ENCODE measurements around the gene SYT6.
A peak's percentile ranks its signal among the peaks of the same experiment; 100 is the strongest.

The SYT6 gene, protein sequence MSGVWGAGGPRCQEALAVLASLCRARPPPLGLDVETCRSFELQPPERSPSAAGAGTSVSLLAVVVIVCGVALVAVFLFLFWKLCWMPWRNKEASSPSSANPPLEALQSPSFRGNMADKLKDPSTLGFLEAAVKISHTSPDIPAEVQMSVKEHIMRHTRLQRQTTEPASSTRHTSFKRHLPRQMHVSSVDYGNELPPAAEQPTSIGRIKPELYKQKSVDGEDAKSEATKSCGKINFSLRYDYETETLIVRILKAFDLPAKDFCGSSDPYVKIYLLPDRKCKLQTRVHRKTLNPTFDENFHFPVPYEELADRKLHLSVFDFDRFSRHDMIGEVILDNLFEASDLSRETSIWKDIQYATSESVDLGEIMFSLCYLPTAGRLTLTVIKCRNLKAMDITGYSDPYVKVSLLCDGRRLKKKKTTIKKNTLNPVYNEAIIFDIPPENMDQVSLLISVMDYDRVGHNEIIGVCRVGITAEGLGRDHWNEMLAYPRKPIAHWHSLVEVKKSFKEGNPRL

GRCh38 chr1:114153261-114154145, at the start of gene SYT6:
Gene SYT6, minus strand, starts transcription at chr1:114153869. Its CDS starts 97 bp downstream, at chr1:114153772.
- Histone ChIP-seq H3K4me1 (ENCODE audit: control insufficient read depth, insufficient read depth, low read length, unreplicated experiment) (no peaks in the 10 kb centered on the region), H2AFZ (ENCODE audit: low read length, unreplicated experiment) (no peak within 1 kb of the TSS), H3K27ac (ENCODE audit: low read depth, low read length) (no peak within 1 kb of the TSS), H3K4me3 (ENCODE audit: low read depth, low read length) (peak within 1 kb of the TSS; percentile 46; the same call in 1 of the 2 replicates), H3K36me3 (ENCODE audit: insufficient read depth, low read length) (no peaks in the 10 kb centered on the region), H3K27me3 (ENCODE audit: insufficient read depth, low read length) (peaks cover 95% of the 10 kb centered on the region), H3K79me2 (ENCODE audit: control insufficient read depth, insufficient read depth, low read length, unreplicated experiment) (no peaks in the 10 kb centered on the region)

DNA sequence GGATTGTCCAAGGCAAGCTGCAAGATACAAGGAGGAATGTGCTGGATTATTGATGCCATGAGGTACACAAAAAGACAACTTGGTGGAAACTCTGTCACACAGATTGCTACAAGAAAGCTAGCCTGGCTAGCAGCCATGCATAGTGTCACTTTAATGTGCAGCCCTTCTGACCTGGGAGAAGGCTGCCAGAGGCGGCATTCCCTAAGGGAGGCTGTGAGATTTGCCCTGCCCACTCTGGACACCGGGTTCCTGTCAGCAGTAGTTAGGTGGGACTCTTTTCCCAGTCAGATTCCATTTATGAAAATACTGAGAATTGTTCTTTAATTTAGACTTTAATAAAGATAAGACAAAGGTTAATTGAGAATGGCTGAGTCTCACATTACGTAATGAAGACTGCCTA, 47.8 kb upstream of the SYT6 start:
- peaks cover 83% of the 10 kb centered on the region for H3K27me3 ChIP-seq (ENCODE audit: insufficient read depth, low read length)
- H3K27ac ChIP-seq (ENCODE audit: low read depth, low read length), result no peak overlapping the region
- no peak overlapping the region for H3K4me3 ChIP-seq (ENCODE audit: low read depth, low read length)
- H3K79me2 ChIP-seq (ENCODE audit: control insufficient read depth, insufficient read depth, low read length, unreplicated experiment), result no peaks in the 10 kb centered on the region
- no peaks in the 10 kb centered on the region for H3K36me3 ChIP-seq (ENCODE audit: insufficient read depth, low read length)
- H3K4me1 ChIP-seq (ENCODE audit: control insufficient read depth, insufficient read depth, low read length, unreplicated experiment), result no peaks in the 10 kb centered on the region
- no peak overlapping the region for H2AFZ ChIP-seq (ENCODE audit: low read length, unreplicated experiment)

DNA sequence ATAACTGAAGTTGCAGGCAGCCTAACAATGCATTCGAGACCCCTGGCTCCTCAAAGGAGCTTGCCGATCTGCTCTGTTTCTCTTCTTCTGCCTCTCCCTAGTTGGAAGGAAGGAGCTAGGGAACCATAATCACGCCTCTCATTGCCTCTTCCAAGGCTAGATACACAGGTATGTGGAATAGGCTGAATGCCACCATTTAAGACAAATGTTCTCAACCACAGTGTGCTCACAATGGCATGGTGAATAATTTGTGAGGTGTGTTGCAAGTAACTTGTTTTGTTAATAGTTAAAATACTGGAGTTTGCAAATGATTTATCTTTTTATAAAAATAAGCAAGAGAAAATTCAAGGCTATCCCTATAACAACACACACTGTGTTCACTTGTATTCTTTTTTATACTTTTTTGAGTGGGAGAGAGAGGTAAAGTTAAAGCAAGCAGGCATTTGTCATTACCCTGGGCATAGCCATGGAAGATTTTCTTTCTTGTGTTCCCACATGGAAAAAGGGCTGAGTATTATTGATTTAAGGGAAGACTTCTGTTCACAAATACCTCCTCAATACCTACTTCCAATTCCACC, 45.4 kb upstream of the SYT6 start:
- Histone ChIP-seq H3K27ac (ENCODE audit: low read depth, low read length) (no peak overlapping the region), H3K4me1 (ENCODE audit: control insufficient read depth, insufficient read depth, low read length, unreplicated experiment) (no peaks in the 10 kb centered on the region), H3K4me3 (ENCODE audit: low read depth, low read length) (no peak overlapping the region), H2AFZ (ENCODE audit: low read length, unreplicated experiment) (no peak overlapping the region), H3K79me2 (ENCODE audit: control insufficient read depth, insufficient read depth, low read length, unreplicated experiment) (no peaks in the 10 kb centered on the region), H3K36me3 (ENCODE audit: insufficient read depth, low read length) (no peaks in the 10 kb centered on the region), H3K27me3 (ENCODE audit: insufficient read depth, low read length) (peaks cover 98% of the 10 kb centered on the region)

DNA sequence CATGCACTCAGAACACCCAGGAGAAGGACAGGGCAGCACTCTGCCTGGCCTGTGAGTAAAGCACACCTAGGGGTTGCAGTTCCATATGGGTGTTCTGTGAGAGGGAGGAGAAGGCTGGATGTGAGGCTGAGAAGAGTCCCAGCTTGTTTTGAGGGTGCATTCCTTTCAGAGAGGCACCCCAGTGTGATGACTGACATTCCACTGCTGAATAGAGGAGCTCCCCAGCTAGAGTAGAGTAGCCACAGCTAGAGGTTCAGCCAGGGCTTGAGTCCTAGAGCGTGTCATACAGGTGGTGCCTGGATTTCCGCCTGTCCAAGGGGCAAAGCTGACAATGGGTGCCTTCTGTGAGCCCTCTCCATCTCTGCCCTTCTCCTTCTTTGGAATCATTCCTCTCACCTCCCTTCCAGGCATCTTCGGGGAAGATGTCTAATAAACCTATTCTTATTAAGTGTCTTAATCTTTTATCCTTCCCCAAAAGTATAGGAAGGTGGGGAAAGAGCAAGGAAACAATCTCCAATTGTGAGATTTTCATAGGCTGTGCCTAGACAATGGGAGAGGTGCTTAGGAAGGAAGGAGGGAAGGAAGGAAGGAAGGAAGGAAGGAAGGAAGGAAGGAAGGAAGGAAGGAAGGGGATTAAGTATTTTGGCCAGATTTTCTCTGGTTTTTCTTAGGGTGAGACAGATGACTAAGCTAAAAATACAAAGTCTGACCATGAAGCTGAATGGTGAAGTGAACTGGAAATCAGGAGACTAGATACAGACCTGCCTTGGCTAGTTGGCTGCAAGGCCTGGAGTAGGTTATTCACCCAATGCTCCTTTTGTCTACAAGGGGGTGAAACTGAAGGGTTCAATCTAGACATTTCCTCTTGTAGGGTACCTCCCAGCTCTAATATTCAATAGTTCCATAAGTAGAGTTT, 43.6 kb upstream of the SYT6 start:
- Histone ChIP-seq H3K36me3 (ENCODE audit: insufficient read depth, low read length) (no peaks in the 10 kb centered on the region), H3K27me3 (ENCODE audit: insufficient read depth, low read length) (peaks cover 98% of the 10 kb centered on the region), H2AFZ (ENCODE audit: low read length, unreplicated experiment) (no peak overlapping the region)

GRCh38 chr1:114195819-114196218, 42.1 kb upstream of the SYT6 start:
- peaks cover 96% of the 10 kb centered on the region for H3K27me3 ChIP-seq (ENCODE audit: insufficient read depth, low read length)
- H3K4me1 ChIP-seq (ENCODE audit: control insufficient read depth, insufficient read depth, low read length, unreplicated experiment), result no peaks in the 10 kb centered on the region
- H3K4me3 ChIP-seq (ENCODE audit: low read depth, low read length), result no peak overlapping the region
- no peak overlapping the region for H3K27ac ChIP-seq (ENCODE audit: low read depth, low read length)
- no peaks in the 10 kb centered on the region for H3K79me2 ChIP-seq (ENCODE audit: control insufficient read depth, insufficient read depth, low read length, unreplicated experiment)
- H2AFZ ChIP-seq (ENCODE audit: low read length, unreplicated experiment), result no peak overlapping the region
- no peaks in the 10 kb centered on the region for H3K36me3 ChIP-seq (ENCODE audit: insufficient read depth, low read length)

More for the DNA sequence above, 43.6 kb upstream of the SYT6 start:
- no peak overlapping the region for H3K4me3 ChIP-seq (ENCODE audit: low read depth, low read length)
- no peak overlapping the region for H3K27ac ChIP-seq (ENCODE audit: low read depth, low read length)
- H3K79me2 ChIP-seq (ENCODE audit: control insufficient read depth, insufficient read depth, low read length, unreplicated experiment), result no peaks in the 10 kb centered on the region
- no peaks in the 10 kb centered on the region for H3K4me1 ChIP-seq (ENCODE audit: control insufficient read depth, insufficient read depth, low read length, unreplicated experiment)

GRCh38 chr1:114192328-114192727, 38.7 kb upstream of the SYT6 start:
- no peak overlapping the region for H3K4me3 ChIP-seq (ENCODE audit: low read depth, low read length)
- peaks cover 81% of the 10 kb centered on the region for H3K27me3 ChIP-seq (ENCODE audit: insufficient read depth, low read length)
- no peak overlapping the region for H2AFZ ChIP-seq (ENCODE audit: low read length, unreplicated experiment)
- H3K36me3 ChIP-seq (ENCODE audit: insufficient read depth, low read length), result no peaks in the 10 kb centered on the region
- H3K79me2 ChIP-seq (ENCODE audit: control insufficient read depth, insufficient read depth, low read length, unreplicated experiment), result no peaks in the 10 kb centered on the region
- H3K4me1 ChIP-seq (ENCODE audit: control insufficient read depth, insufficient read depth, low read length, unreplicated experiment), result no peaks in the 10 kb centered on the region
- no peak overlapping the region for H3K27ac ChIP-seq (ENCODE audit: low read depth, low read length)

DNA sequence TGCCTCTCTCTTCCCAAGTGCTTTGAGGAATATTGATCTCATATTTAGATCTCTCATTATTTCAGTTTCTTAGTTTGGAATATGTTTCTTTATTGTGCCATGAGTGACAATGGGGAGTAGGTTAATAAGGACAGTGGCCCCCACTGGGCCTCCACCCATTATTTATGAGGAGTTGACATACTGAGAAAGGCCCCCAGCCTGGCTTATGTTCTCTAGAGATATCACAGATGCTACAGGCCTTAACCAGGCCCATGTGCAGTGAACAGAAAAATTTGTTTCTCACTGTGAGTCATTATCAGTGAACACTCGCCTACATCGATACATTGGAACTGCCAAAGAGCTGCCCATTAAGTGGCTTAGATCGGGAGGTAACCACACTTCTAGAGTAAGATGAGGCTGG, 35.7 kb upstream of the SYT6 start:
- Histone ChIP-seq H3K27ac (ENCODE audit: low read depth, low read length) (no peak overlapping the region), H3K36me3 (ENCODE audit: insufficient read depth, low read length) (no peaks in the 10 kb centered on the region), H3K4me3 (ENCODE audit: low read depth, low read length) (no peak overlapping the region), H3K79me2 (ENCODE audit: control insufficient read depth, insufficient read depth, low read length, unreplicated experiment) (no peaks in the 10 kb centered on the region), H3K27me3 (ENCODE audit: insufficient read depth, low read length) (peaks cover 52% of the 10 kb centered on the region), H3K4me1 (ENCODE audit: control insufficient read depth, insufficient read depth, low read length, unreplicated experiment) (no peaks in the 10 kb centered on the region), H2AFZ (ENCODE audit: low read length, unreplicated experiment) (no peak overlapping the region)

GRCh38 chr1:114181356-114181755, 27.7 kb upstream of the SYT6 start:
- Histone ChIP-seq H2AFZ (ENCODE audit: low read length, unreplicated experiment) (no peak overlapping the region), H3K27me3 (ENCODE audit: insufficient read depth, low read length) (peaks cover 47% of the 10 kb centered on the region), H3K4me1 (ENCODE audit: control insufficient read depth, insufficient read depth, low read length, unreplicated experiment) (no peaks in the 10 kb centered on the region), H3K36me3 (ENCODE audit: insufficient read depth, low read length) (no peaks in the 10 kb centered on the region), H3K27ac (ENCODE audit: low read depth, low read length) (no peak overlapping the region), H3K79me2 (ENCODE audit: control insufficient read depth, insufficient read depth, low read length, unreplicated experiment) (no peaks in the 10 kb centered on the region), H3K4me3 (ENCODE audit: low read depth, low read length) (no peak overlapping the region)

GRCh38 chr1:114180742-114181141, 27.1 kb upstream of the SYT6 start:
- H3K27me3 ChIP-seq (ENCODE audit: insufficient read depth, low read length), result peaks cover 53% of the 10 kb centered on the region
- no peaks in the 10 kb centered on the region for H3K79me2 ChIP-seq (ENCODE audit: control insufficient read depth, insufficient read depth, low read length, unreplicated experiment)
- no peak overlapping the region for H2AFZ ChIP-seq (ENCODE audit: low read length, unreplicated experiment)

DNA sequence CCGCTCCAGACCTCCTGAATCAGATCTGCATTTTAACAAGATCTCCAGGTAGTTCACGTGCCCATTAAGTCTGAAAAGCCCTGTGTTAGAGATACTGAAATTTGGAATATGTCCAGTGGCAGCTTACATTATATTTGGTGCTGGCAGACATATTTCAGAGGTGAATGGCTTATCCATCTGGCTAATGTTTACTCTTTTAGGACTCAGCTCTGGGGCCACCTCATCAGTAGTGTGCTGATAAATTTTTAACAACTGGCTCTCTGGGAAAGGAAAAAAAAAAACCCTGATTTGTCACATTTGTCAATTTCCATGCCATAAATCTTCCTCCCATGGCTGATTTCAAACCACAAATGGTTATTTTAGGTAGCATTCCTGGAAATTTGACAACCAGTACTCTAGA, 25.3 kb upstream of the SYT6 start:
- no peak overlapping the region for H3K27ac ChIP-seq (ENCODE audit: low read depth, low read length)
- no peaks in the 10 kb centered on the region for H3K36me3 ChIP-seq (ENCODE audit: insufficient read depth, low read length)
- H3K4me1 ChIP-seq (ENCODE audit: control insufficient read depth, insufficient read depth, low read length, unreplicated experiment), result no peaks in the 10 kb centered on the region
- H2AFZ ChIP-seq (ENCODE audit: low read length, unreplicated experiment), result no peak overlapping the region
- H3K27me3 ChIP-seq (ENCODE audit: insufficient read depth, low read length), result peaks cover 71% of the 10 kb centered on the region
- H3K79me2 ChIP-seq (ENCODE audit: control insufficient read depth, insufficient read depth, low read length, unreplicated experiment), result no peaks in the 10 kb centered on the region
- H3K4me3 ChIP-seq (ENCODE audit: low read depth, low read length), result no peak overlapping the region

More at GRCh38 chr1:114180742-114181141, 27.1 kb upstream of the SYT6 start:
- Histone ChIP-seq H3K4me3 (ENCODE audit: low read depth, low read length) (no peak overlapping the region), H3K4me1 (ENCODE audit: control insufficient read depth, insufficient read depth, low read length, unreplicated experiment) (no peaks in the 10 kb centered on the region), H3K27ac (ENCODE audit: low read depth, low read length) (no peak overlapping the region), H3K36me3 (ENCODE audit: insufficient read depth, low read length) (no peaks in the 10 kb centered on the region)

Data from ACC112 (cell line).